Activated CD8-positive, alpha-beta T cell treated with anti-CD3 and anti-CD28 coated beads for 36 hours (primary cell): ENCODE results near the gene ADAMTS20. TPM values are rescaled to one million over a fixed set of nuclear protein-coding genes. Genes with fewer than 3 reads are reported as not detected.

Experiments used
- ATAC-seq: fragments of 200-7000 bp; cut with Tn5 transposase; one replicate; pipeline ENCODE4 v1.10.0; 2021; ENCODE audit warnings: mild to moderate bottlenecking, moderate library complexity
- CTCF ChIA-PET: fragments of 350-600 bp; sonication (Branson Sonifier 250); formaldehyde crosslinking; loops from one replicate; lab custom pipeline; 2021; ENCODE audit warnings: antibody characterized with exemption; lab: Charles Lee
- POLR2A ChIA-PET: fragments of 350-600 bp; sonication (Branson Sonifier 250); formaldehyde crosslinking; loops from one replicate; lab custom pipeline; 2021; ENCODE audit warnings: antibody characterized with exemption; lab: Charles Lee
- DNase-seq: peaks from one replicate; pipeline ENCODE4 v3.0.0-alpha.2; 2020
- H3K27ac Mint-ChIP-seq: one replicate; pipeline ENCODE4 v1.8.0; 2021; ENCODE audit warnings: mild to moderate bottlenecking, mixed read lengths
- H3K27me3 Mint-ChIP-seq: one replicate; pipeline ENCODE4 v1.8.0; 2021; ENCODE audit warnings: mixed read lengths
- H3K36me3 Mint-ChIP-seq: one replicate; pipeline ENCODE4 v1.8.0; 2021; ENCODE audit warnings: low read depth, mixed read lengths
- H3K4me1 Mint-ChIP-seq: one replicate; pipeline ENCODE4 v1.8.0; 2021; ENCODE audit warnings: low read depth, mixed read lengths
- H3K4me3 Mint-ChIP-seq: one replicate; pipeline ENCODE4 v1.8.0; 2021; ENCODE audit warnings: mild to moderate bottlenecking, moderate library complexity, mixed read lengths
- H3K9me3 Mint-ChIP-seq: one replicate; pipeline ENCODE4 v1.8.0; 2021; ENCODE audit warnings: mixed read lengths
- intact Hi-C: fragments of 100-400 bp; cut with micrococcal nuclease; formaldehyde crosslinking; loops from one replicate; pipeline ENCODE4 v1.10.0; 2022
- total RNA-seq, 2 experiments: library from RNA; stranded (reverse); gene quantifications; one replicate each; pipeline ENCODE4 v1.2.3, GENCODE V29; 2021
- TF ChIP-seq, protein P1 (sequence below): fragments of 200-600 bp; IDR thresholded peaks from one replicate; pipeline ENCODE4 v1.8.0; 2022; ENCODE audit warnings: antibody characterized with exemption, mild to moderate bottlenecking

The ADAMTS20 gene
- total RNA-seq, 2 experiments from 2014 or later: not detected

DNA sequence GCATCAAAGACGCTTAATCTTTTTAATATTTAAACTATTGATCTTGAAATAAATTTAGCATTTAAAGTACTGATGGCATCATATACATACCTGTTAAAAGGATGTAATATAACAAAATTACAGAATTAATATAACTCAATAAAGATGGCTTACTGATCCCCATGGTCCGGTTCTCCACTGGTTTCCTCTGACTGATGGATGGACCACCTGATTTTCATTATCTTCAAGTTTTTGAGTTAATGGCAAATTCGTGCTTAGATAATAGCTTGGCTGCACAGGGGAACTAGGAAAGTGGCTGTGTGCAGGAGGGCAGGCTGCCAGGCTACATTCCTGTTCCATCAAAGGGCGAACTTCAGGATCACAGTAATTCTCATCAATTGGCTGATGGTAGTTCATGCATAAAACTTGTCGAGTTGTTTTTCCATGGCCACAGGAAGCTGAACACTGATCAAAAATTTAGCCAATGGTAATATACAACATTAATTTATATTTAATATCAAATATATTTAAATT is 123.9 kb downstream of the ADAMTS20 start:
- no peak overlapping the region for H3K27ac Mint-ChIP-seq
- TF ChIP-seq, protein P1, sequence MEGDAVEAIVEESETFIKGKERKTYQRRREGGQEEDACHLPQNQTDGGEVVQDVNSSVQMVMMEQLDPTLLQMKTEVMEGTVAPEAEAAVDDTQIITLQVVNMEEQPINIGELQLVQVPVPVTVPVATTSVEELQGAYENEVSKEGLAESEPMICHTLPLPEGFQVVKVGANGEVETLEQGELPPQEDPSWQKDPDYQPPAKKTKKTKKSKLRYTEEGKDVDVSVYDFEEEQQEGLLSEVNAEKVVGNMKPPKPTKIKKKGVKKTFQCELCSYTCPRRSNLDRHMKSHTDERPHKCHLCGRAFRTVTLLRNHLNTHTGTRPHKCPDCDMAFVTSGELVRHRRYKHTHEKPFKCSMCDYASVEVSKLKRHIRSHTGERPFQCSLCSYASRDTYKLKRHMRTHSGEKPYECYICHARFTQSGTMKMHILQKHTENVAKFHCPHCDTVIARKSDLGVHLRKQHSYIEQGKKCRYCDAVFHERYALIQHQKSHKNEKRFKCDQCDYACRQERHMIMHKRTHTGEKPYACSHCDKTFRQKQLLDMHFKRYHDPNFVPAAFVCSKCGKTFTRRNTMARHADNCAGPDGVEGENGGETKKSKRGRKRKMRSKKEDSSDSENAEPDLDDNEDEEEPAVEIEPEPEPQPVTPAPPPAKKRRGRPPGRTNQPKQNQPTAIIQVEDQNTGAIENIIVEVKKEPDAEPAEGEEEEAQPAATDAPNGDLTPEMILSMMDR: no peak
- no peaks in the 10 kb centered on the region for H3K27me3 Mint-ChIP-seq
- ChIA-PET CTCF (no interaction called here), POLR2A (interaction anchor here (0.6 kb wide), 1 partner anchor 102 kb away, joined by 3 read pairs; no protein-coding TSS in a partner anchor)
- intact Hi-C loops: no loop called here
- DNase-seq: no peak
- no peaks in the 10 kb centered on the region for H3K4me1 Mint-ChIP-seq
- H3K4me3 Mint-ChIP-seq: no peak overlapping the region
- H3K36me3 Mint-ChIP-seq: no peaks in the 10 kb centered on the region
- H3K9me3 Mint-ChIP-seq: no peaks in the 10 kb centered on the region
- no peak for ATAC-seq

GRCh38 chr12:43425361-43425760 is 126.6 kb downstream of the ADAMTS20 start:
- H3K4me3 Mint-ChIP-seq: no peak overlapping the region
- H3K27me3 Mint-ChIP-seq: no peaks in the 10 kb centered on the region
- H3K9me3 Mint-ChIP-seq: no peaks in the 10 kb centered on the region
- TF ChIP-seq, protein P1: no peak
- intact Hi-C loops: no loop called here
- no peak overlapping the region for H3K27ac Mint-ChIP-seq
- H3K36me3 Mint-ChIP-seq: no peaks in the 10 kb centered on the region
- H3K4me1 Mint-ChIP-seq: no peaks in the 10 kb centered on the region
- no peak for ATAC-seq
- DNase-seq: no peak
- POLR2A ChIA-PET: no interaction called here
- CTCF ChIA-PET: no interaction called here

DNA sequence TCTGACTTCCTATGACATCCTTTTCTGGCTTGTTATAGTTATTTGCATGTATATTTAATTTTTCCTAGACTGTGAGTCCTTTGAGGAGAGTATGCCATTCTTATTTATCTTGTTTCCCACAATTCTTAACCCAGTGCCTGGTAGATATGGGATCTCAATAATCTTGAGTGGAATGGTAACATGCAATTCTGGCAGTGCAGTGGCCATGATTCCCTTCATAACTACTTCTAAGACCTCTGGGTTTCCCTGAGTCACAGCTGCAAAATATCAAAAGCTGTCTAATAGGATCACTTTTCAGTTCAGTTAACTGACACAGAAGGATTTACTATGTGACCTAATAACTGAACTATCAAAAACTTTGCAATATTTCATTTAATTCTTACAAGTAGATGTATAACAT is 135.0 kb downstream of the ADAMTS20 start:
- intact Hi-C loops: no loop called here

DNA sequence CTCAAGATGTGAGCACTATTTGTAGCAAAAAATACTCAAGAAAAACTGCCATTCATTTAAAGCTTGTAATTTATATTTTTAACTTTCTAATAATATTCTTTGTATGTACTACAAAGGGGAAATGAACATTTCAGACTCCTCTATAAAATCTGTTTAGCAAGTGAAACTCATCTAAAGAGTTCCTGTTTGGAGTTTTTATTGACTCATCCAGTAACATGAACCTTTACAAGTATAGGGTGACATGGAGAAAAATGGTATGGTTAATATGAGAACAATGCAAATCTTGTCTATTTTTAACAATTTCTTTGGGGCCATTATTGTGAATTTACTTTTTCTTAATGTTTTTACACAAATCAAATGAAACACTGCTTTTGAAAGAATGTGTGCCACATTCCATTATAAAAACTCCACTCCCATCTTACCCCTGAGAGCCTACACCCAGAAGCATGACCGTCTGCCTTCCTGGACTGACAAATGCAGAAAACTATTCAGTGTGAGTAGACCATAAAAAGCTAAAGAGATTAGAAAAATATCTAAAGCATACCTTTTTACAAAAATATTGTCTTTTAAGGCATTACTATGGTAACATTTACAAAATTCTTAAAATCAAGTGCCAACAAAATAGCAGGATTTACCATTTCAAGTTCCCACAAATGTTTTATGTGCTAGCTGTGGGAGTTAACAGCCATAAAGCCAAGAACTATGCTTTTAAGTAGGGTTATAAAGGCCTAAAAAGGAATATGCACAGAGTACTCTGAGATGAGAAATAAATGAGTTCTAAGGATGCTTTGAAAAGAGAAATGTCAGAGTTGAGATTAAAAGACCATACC is 144.0 kb downstream of the ADAMTS20 start:
- no peaks in the 10 kb centered on the region for H3K36me3 Mint-ChIP-seq
- no peaks in the 10 kb centered on the region for H3K4me1 Mint-ChIP-seq
- TF ChIP-seq, protein P1: no peak
- no peak overlapping the region for H3K27ac Mint-ChIP-seq
- POLR2A ChIA-PET: no interaction called here
- no peaks in the 10 kb centered on the region for H3K27me3 Mint-ChIP-seq
- H3K4me3 Mint-ChIP-seq: no peak overlapping the region
- ATAC-seq: no peak
- no peaks in the 10 kb centered on the region for H3K9me3 Mint-ChIP-seq
- CTCF ChIA-PET: no interaction called here
- intact Hi-C loops: no loop called here
- no peak for DNase-seq

More for the DNA sequence above, 135.0 kb downstream of the ADAMTS20 start:
- Mint-ChIP-seq H3K36me3 (no peaks in the 10 kb centered on the region), H3K4me3 (no peak overlapping the region), H3K9me3 (peaks cover 2% of the 10 kb centered on the region), H3K27ac (no peak overlapping the region), H3K4me1 (no peaks in the 10 kb centered on the region), H3K27me3 (no peaks in the 10 kb centered on the region)
- ChIA-PET CTCF (no interaction called here), POLR2A (no interaction called here)
- DNase-seq (no peak), ATAC-seq (no peak)
- TF ChIP-seq, protein P1: no peak

DNA sequence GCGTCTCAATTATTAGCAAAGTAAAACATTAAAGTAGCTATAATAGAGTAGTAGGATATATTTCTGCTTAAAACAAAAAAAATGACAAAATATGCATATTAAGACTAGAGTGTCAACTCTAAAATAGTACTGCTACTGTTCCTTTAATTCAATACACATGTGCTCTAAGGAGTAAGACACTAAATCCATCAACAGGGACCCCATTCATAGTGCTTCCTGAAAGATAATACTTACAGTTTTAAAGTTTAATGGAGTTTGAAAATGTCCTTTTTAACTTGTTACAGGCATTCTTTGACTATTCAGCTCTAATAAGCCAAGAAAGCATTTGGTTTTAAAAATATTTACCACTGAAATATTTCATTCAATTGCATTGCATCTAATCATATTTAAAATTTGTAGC is 145.2 kb downstream of the ADAMTS20 start:
- Mint-ChIP-seq H3K36me3 (no peaks in the 10 kb centered on the region), H3K9me3 (no peaks in the 10 kb centered on the region), H3K4me1 (no peaks in the 10 kb centered on the region), H3K27ac (no peak overlapping the region), H3K27me3 (no peaks in the 10 kb centered on the region), H3K4me3 (no peak overlapping the region)
- intact Hi-C loops: no loop called here
- POLR2A ChIA-PET: no interaction called here
- TF ChIP-seq, protein P1: no peak
- ATAC-seq (no peak), DNase-seq (no peak)
- CTCF ChIA-PET: no interaction called here
